Endothelial cell of umbilical vein (primary cell): ENCODE measurements around the gene PFKL. TPM values are rescaled to one million over a fixed set of nuclear protein-coding genes. Genes with fewer than 3 reads are reported as not detected.

Source experiments
- BruUV-seq: library from RNA; stranded (reverse); fragments of 400-500 nt; replicated peaks from 2 replicates; lab custom pipeline; 2021; lab: Mats Ljungman, UMichigan
- CTCF ChIA-PET: fragments of 300-600, 350-600 bp; sonication (Branson Sonifier 250); formaldehyde crosslinking; loops from one replicate; lab custom pipeline; 2021; ENCODE audit warnings: antibody characterized with exemption, inconsistent platforms; lab: Charles Lee
- POLR2A ChIA-PET: fragments of 300-600, 350-600 bp; sonication (Branson Sonifier 250); formaldehyde crosslinking; loops from one replicate; lab custom pipeline; 2021; ENCODE audit warnings: antibody characterized with exemption, inconsistent platforms; lab: Charles Lee
- DNase-seq: peaks from one replicate; pipeline ENCODE4 v3.0.0-alpha.2; 2011; ENCODE audit warnings: low read depth, low spot score
- FAIRE-seq: peaks from 2 replicates; lab custom pipeline; 2011; peaks lifted over from hg19 to GRCh38; lab: Jason Lieb, UNC
- H2AFZ ChIP-seq: 2 replicates; pipeline ENCODE4 v1.6.0; 2012; ENCODE audit warnings: low read depth, low read length, control low read depth, inconsistent platforms
- H3K27ac ChIP-seq: 2 replicates; pipeline ENCODE4 v1.5.1; 2011; ENCODE audit warnings: low read depth, mild to moderate bottlenecking, control low read depth, low read length, moderate library complexity; ENCODE audit not compliant: insufficient read depth
- H3K27me3 ChIP-seq, 2 experiments: 2 replicates each; pipeline versions ENCODE4 v1.6.0 to v1.6.1; 2011; ENCODE audit warnings: low read length in 2 of 2, mixed read lengths in 1 of 2; ENCODE audit not compliant: control insufficient read depth in 2 of 2, insufficient read depth in 2 of 2
- H3K36me3 ChIP-seq, 2 experiments: 2 replicates in 1 of 2; 3 replicates in 1 of 2; pipeline ENCODE4 v1.5.1; 2011; ENCODE audit warnings: low read length in 2 of 2, mild to moderate bottlenecking in 1 of 2, moderate library complexity in 1 of 2; ENCODE audit not compliant: control insufficient read depth in 2 of 2, insufficient read depth in 2 of 2; ENCODE audit errors: extremely low read depth in 1 of 2
- H3K4me1 ChIP-seq: 3 replicates; pipeline ENCODE4 v1.5.1; 2011; ENCODE audit warnings: mild to moderate bottlenecking, low read length; ENCODE audit not compliant: control insufficient read depth, insufficient read depth; ENCODE audit errors: extremely low read depth
- H3K4me2 ChIP-seq: 2 replicates; pipeline ENCODE4 v1.6.1; 2011; ENCODE audit warnings: low read length, control low read depth, mixed read lengths; ENCODE audit not compliant: insufficient read depth
- H3K4me3 ChIP-seq, 3 experiments: fragments of 200-600 bp in 1 of 3; sonication (generic), shearing (Covaris generic) in 1 of 3; replicated peaks in 1 of 3; 2 replicates each; pipeline ENCODE4 v1.5.1; 2011 to 2016; ENCODE audit warnings: control low read depth in 3 of 3, low read length in 3 of 3, mild to moderate bottlenecking in 2 of 3, inconsistent platforms in 1 of 3, low read depth in 1 of 3, moderate library complexity in 1 of 3; ENCODE audit not compliant: insufficient read depth in 1 of 3
- H3K79me2 ChIP-seq: 2 replicates; pipeline ENCODE4 v1.6.0; 2012; ENCODE audit warnings: low read length, inconsistent platforms; ENCODE audit not compliant: control insufficient read depth, insufficient read depth
- H3K9ac ChIP-seq: replicated peaks from 2 replicates; pipeline ENCODE3; 2011; ENCODE audit warnings: low read length, control low read depth; ENCODE audit not compliant: insufficient read depth; ENCODE audit errors: extremely low read depth
- H3K9me1 ChIP-seq: replicated peaks from 3 replicates; pipeline ENCODE4 v1.6.0; 2011; ENCODE audit warnings: mild to moderate bottlenecking, low read length; ENCODE audit not compliant: control insufficient read depth, insufficient read depth; ENCODE audit errors: extremely low read depth
- H3K9me3 ChIP-seq: replicated peaks from 2 replicates; pipeline ENCODE4 v1.5.1; 2012; ENCODE audit warnings: low read length, inconsistent platforms; ENCODE audit not compliant: control insufficient read depth, insufficient read depth
- H4K20me1 ChIP-seq: replicated peaks from 2 replicates; pipeline ENCODE3; 2011; ENCODE audit warnings: mild to moderate bottlenecking, low read length; ENCODE audit not compliant: control insufficient read depth, insufficient read depth; ENCODE audit errors: extremely low read depth
- EZH2 ChIP-seq: IDR thresholded peaks from 2 replicates; pipeline ENCODE4 v1.6.1; 2012; ENCODE audit warnings: borderline replicate concordance, low read depth, mild to moderate bottlenecking, moderate library complexity, low read length, inconsistent platforms; ENCODE audit not compliant: severe bottlenecking
- FOS ChIP-seq: IDR thresholded peaks from 2 replicates; pipeline ENCODE4 v1.6.1; 2011; ENCODE audit warnings: mild to moderate bottlenecking, low read length, moderate library complexity, borderline replicate concordance; ENCODE audit not compliant: insufficient read depth
- GATA2 ChIP-seq: IDR thresholded peaks from 2 replicates; pipeline ENCODE4 v1.7.0; 2011; ENCODE audit warnings: low read depth, mild to moderate bottlenecking, moderate library complexity, mixed read lengths, low read length; ENCODE audit not compliant: insufficient read length, insufficient read depth
- JUN ChIP-seq: IDR thresholded peaks from 2 replicates; pipeline ENCODE4 v1.6.1; 2011; ENCODE audit warnings: borderline replicate concordance, low read depth; ENCODE audit not compliant: insufficient read length, insufficient read depth
- MYC ChIP-seq: IDR thresholded peaks from one replicate; pipeline ENCODE4 v1.6.1; 2011; ENCODE audit warnings: mild to moderate bottlenecking, low read depth, low read length
- POLR2A ChIP-seq: IDR thresholded peaks from 2 replicates; pipeline ENCODE4 v1.6.1; 2012; ENCODE audit warnings: low read depth, mild to moderate bottlenecking, control low read depth, low read length
- POLR2AphosphoS5 ChIP-seq: IDR thresholded peaks from 2 replicates; pipeline ENCODE4 v1.6.1; 2012; ENCODE audit warnings: low read depth, mild to moderate bottlenecking, control low read depth, low read length, moderate library complexity; ENCODE audit not compliant: insufficient read depth
- dilution Hi-C: fragments of 300-500 bp; cut with MboI; formaldehyde crosslinking; loops from one replicate; pipeline ENCODE4 v1.15.0; 2019; ENCODE audit warnings: low sequenced_read_pairs; ENCODE audit not compliant: extremely low pct_ligation_motif_present
- intact Hi-C: fragments of 100-400 bp; cut with micrococcal nuclease; formaldehyde crosslinking; loops from one replicate; pipeline ENCODE4 v1.10.0; 2022
- polyA plus RNA-seq, 4 experiments: library from polyadenylated mRNA; depleted of rRNA in 3 of 4; stranded (reverse) in 3 of 4; unstranded in 1 of 4; fragments of >200 nt; gene quantifications; 2 replicates each; pipeline versions ENCODE4 v1.2.1 to v1.2.3, GENCODE V29; 2011 to 2012; ENCODE audit warnings: missing spikeins in 1 of 4
- total RNA-seq: library from RNA; stranded (reverse); gene quantifications from 2 replicates; pipeline ENCODE4 v1.2.3, GENCODE V29; 2021
- TF ChIP-seq, protein P1 (sequence below): IDR thresholded peaks from 2 replicates; pipeline ENCODE4 v1.6.1; 2011; ENCODE audit not compliant: insufficient read depth, insufficient read length
- TF ChIP-seq, protein P2 (sequence below), 2 donors: IDR thresholded peaks; 1 replicate in 1 of 2; 2 replicates in 1 of 2; pipeline ENCODE4 v1.5.1; 2011; ENCODE audit warnings: low read length in 2 of 2, mild to moderate bottlenecking in 2 of 2, moderate library complexity in 2 of 2, control low read depth in 1 of 2, inconsistent platforms in 1 of 2, low read depth in 1 of 2; ENCODE audit not compliant: insufficient read depth in 1 of 2; ENCODE audit errors: extremely low read depth in 1 of 2

Gene PFKL
- total and polyA plus RNA-seq, 2 donors (not counting 3 experiments of a cell fraction or from before 2014, with no cell fraction given): 137 to 154 TPM

DNA sequence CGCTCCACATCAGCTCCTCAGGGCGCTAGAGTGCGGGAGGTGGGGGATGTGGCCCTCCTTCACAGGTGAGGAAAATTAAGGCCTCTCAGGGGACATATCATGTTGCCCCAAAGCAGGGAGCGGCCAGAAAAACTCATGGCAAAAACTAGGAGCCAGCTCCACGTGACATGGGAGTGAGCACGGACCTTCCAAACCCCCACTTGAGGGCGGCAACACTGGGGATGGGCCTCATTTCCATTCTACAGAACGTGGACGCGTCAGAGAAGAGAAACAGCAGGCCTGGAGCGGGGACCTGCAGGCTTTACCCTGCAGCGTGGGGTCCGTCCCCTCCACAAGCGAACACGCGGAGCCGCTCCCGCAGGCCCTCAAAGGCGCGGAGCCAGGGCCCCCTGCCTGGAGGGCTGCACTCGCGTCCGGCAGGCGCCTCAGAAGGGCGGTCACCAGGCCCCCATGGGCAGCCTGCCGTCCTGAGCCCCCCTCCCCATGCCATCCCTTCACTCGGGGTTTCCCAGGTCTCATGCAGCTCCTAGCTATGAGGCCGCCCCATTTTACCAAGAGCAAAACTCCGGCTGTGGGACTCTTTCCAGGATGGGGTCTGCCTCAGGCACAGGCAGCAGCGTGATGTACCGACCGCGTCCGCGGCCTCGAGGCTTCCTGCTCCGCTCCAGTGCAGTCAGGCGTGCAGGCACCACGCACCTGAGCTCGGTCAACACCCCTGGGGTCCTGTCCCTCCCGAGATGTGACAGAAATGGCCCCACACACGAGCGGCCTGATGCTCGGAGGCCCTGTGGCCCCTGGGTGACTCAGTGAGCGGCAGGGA lies 33.9 kb downstream of the PFKL start:
- dilution Hi-C loops: no loop called here
- Histone ChIP-seq H3K27ac (no peak overlapping the region), H3K9me3 (no peaks in the 10 kb centered on the region), H3K79me2 (no peaks in the 10 kb centered on the region), H3K4me2 (no peak overlapping the region), H2AFZ (no peak overlapping the region), H3K4me1 (peaks cover 5% of the 10 kb centered on the region), H3K9me1 (no peaks in the 10 kb centered on the region), H4K20me1 (no peaks in the 10 kb centered on the region), H3K4me3 (no peak overlapping the region), H3K36me3 (no peaks in the 10 kb centered on the region), H3K27me3 (no peaks in the 10 kb centered on the region), H3K9ac (no peak overlapping the region)
- intact Hi-C loops: no loop called here
- ChIA-PET CTCF (no interaction called here), POLR2A (interaction anchor here (0.7 kb wide), 1 partner anchor 16 kb away, joined by 5 read pairs; no protein-coding TSS in a partner anchor)
- FAIRE-seq (no peak), DNase-seq (no peak)
- BruUV-seq: no TSS peak
- TF ChIP-seq JUN: no peak
- no peak for TF ChIP-seq POLR2AphosphoS5
- TF ChIP-seq, protein P1, sequence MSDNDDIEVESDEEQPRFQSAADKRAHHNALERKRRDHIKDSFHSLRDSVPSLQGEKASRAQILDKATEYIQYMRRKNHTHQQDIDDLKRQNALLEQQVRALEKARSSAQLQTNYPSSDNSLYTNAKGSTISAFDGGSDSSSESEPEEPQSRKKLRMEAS: no peak
- TF ChIP-seq, protein P2, sequence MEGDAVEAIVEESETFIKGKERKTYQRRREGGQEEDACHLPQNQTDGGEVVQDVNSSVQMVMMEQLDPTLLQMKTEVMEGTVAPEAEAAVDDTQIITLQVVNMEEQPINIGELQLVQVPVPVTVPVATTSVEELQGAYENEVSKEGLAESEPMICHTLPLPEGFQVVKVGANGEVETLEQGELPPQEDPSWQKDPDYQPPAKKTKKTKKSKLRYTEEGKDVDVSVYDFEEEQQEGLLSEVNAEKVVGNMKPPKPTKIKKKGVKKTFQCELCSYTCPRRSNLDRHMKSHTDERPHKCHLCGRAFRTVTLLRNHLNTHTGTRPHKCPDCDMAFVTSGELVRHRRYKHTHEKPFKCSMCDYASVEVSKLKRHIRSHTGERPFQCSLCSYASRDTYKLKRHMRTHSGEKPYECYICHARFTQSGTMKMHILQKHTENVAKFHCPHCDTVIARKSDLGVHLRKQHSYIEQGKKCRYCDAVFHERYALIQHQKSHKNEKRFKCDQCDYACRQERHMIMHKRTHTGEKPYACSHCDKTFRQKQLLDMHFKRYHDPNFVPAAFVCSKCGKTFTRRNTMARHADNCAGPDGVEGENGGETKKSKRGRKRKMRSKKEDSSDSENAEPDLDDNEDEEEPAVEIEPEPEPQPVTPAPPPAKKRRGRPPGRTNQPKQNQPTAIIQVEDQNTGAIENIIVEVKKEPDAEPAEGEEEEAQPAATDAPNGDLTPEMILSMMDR (IDR thresholded peaks at IDR 0.05; ENCODE audit: extremely low read depth in 1 of 2, insufficient read depth in 1 of 2, low read depth in 1 of 2, low read length in 2 of 2): no peak
- no peak for TF ChIP-seq POLR2A
- TF ChIP-seq EZH2: no peak
- no peak for TF ChIP-seq FOS
- TF ChIP-seq GATA2: no peak
- no peak for TF ChIP-seq MYC
